Mucosa of descending colon (tissue), 3 donors: ENCODE data around the gene LINGO1. TPM values are rescaled to one million over a fixed set of nuclear protein-coding genes. Genes with fewer than 3 reads are reported as not detected.

Experiments
- ATAC-seq: fragments of 200-7000 bp; cut with Tn5 transposase; one replicate; pipeline ENCODE4 v1.9.1; 2020; ENCODE audit warnings: mild to moderate bottlenecking, moderate library complexity
- DNase-seq, 3 donors: peaks; one replicate each; pipeline ENCODE4 v3.0.0-alpha.2; 2020
- H3K36me3 ChIP-seq: fragments of 200-600 bp; one replicate; pipeline ENCODE4 v1.8.0; 2021; ENCODE audit warnings: low read depth, mild to moderate bottlenecking
- H3K4me1 ChIP-seq: fragments of 200-600 bp; one replicate; pipeline ENCODE4 v1.8.0; 2021; ENCODE audit warnings: low read depth, mild to moderate bottlenecking
- H3K4me3 ChIP-seq: fragments of 200-600 bp; one replicate; pipeline ENCODE4 v1.8.0; 2021; ENCODE audit warnings: mild to moderate bottlenecking
- H3K9me3 ChIP-seq: fragments of 200-600 bp; one replicate; pipeline ENCODE4 v1.8.0; 2021; ENCODE audit warnings: mild to moderate bottlenecking
- intact Hi-C, 2 donors: fragments of 100-400 bp; cut with DNase I in 1 of 2; cut with micrococcal nuclease in 1 of 2; formaldehyde crosslinking; loops; one replicate each; pipeline versions ENCODE4 v1.11.0 to v1.11.1; 2022; cut with DNase I, micrococcal nuclease
- total RNA-seq, 3 donors: library from RNA; stranded (reverse); fragmentation: NEBNext Ultra II Directional in 2 of 3; extraction: Animal tissue kit (Norgen Biotek cat#: 25700) in 2 of 3; gene quantifications; one replicate each; pipeline versions ENCODE4 v1.2.1 to v1.2.4, GENCODE V29; 2021 to 2023
- TF ChIP-seq, protein P1 (sequence below): fragments of 200-600 bp; IDR thresholded peaks from one replicate; pipeline ENCODE4 v1.8.0; 2022; ENCODE audit warnings: antibody characterized with exemption, mild to moderate bottlenecking
- donor health status: DM: no; HTN: no; CAD: no; lungs with moderate emphysema.
- donor health status: DM: no; HTN: no; CAD: no.
- donor health status: DM: no; HTN: yes; CAD: no.

The LINGO1 gene
- total RNA-seq, 3 donors from 2014 or later, result 1.8 to 2.6 (median 1.9) TPM

DNA sequence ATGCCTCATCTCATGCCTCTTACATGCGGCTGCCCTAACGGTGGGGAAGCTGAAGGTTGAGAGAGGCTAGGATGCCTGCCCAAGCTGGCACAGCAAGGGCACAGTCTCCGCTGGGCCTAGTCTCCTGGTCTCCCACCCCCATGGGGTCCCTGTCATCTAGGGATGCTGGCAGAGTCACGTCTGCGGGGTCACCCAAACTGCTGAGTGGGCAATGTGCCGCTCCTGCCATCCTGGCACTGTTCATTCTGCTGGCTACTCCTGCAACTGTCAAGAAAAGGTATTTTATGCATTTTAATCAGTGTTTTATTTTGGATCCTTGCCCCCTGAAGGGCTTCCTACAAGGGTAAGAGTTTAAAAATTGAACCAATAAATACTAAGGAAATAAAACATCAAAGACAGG, 12.8 kb downstream of the LINGO1 start:
- Histone ChIP-seq H3K4me3 (no peak overlapping the region), H3K4me1 (no peaks in the 10 kb centered on the region), H3K9me3 (no peaks in the 10 kb centered on the region), H3K36me3 (no peaks in the 10 kb centered on the region)
- ATAC-seq (no peak), DNase-seq (no peak)
- TF ChIP-seq, protein P1, sequence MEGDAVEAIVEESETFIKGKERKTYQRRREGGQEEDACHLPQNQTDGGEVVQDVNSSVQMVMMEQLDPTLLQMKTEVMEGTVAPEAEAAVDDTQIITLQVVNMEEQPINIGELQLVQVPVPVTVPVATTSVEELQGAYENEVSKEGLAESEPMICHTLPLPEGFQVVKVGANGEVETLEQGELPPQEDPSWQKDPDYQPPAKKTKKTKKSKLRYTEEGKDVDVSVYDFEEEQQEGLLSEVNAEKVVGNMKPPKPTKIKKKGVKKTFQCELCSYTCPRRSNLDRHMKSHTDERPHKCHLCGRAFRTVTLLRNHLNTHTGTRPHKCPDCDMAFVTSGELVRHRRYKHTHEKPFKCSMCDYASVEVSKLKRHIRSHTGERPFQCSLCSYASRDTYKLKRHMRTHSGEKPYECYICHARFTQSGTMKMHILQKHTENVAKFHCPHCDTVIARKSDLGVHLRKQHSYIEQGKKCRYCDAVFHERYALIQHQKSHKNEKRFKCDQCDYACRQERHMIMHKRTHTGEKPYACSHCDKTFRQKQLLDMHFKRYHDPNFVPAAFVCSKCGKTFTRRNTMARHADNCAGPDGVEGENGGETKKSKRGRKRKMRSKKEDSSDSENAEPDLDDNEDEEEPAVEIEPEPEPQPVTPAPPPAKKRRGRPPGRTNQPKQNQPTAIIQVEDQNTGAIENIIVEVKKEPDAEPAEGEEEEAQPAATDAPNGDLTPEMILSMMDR, result no peak
- intact Hi-C loops, result no loop called here

DNA sequence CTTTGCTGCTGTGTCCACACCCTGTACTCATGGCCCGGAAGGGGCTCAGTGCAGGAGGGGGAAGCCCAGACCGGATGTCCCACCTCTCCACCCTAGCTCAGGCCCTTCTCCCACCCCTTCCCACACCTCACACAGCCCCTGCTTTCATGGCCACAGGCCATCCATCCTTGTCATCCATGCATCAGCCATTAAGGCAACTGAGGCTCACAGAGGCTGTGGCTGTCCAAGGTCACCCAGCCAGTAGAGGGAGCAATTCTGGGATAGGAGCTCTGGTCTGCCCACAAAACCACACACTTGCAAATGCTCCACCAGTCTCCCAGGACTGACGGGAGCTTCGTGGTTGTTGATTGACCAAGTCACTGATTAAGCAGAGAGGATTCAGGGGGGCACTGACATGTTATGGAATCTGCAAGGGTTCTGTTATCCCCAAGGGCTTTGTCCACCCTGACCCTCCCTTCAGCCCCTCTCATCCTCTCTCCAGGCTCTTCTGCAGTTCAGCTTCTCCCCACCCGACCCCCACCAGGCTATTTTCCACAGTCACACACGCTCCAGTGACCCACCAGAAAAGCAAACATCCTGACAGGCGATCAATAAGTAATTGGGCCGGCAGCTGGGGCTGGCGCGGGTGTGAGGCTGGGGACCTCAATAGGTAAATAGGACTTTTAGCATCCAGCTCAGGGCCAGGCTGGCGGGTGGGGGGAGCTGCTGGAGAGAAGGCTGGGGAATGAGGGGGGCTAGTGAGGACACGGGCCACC, 15.1 kb downstream of the LINGO1 start:
- H3K4me3 ChIP-seq, result no peak overlapping the region
- ATAC-seq (peak; percentile 63), DNase-seq (peak in 1 of 3 donors; percentile 52)
- TF ChIP-seq, protein P1, result peak; percentile 14
- no peaks in the 10 kb centered on the region for H3K4me1 ChIP-seq
- no peaks in the 10 kb centered on the region for H3K36me3 ChIP-seq
- intact Hi-C loops, result no loop called here
- no peaks in the 10 kb centered on the region for H3K9me3 ChIP-seq

DNA sequence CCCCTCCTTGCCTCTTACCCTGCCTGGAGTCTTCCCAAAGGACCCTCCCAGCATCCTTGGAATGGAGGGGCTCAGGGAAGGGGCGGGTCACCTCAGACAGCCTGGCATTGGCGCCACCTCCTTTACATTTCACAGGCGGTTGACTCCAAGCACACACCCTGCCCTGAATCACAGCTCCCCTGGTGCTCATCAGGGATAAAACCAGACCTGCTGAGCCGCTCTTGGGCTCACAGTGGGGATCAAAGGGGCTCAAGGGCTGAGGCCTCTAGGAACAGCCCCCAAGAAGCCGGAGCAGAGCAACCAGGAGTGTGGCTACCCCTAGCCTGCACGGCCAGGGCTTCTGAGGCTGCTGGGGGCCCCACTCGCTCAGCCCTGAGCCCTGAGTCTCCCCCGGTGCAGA, 16.6 kb downstream of the LINGO1 start:
- TF ChIP-seq, protein P1, result no peak
- intact Hi-C loops, result no loop called here
- no peaks in the 10 kb centered on the region for H3K9me3 ChIP-seq
- H3K36me3 ChIP-seq, result no peaks in the 10 kb centered on the region
- no peak overlapping the region for H3K4me3 ChIP-seq
- no peak for ATAC-seq
- DNase-seq, result no peak
- peaks cover 5% of the 10 kb centered on the region for H3K4me1 ChIP-seq

DNA sequence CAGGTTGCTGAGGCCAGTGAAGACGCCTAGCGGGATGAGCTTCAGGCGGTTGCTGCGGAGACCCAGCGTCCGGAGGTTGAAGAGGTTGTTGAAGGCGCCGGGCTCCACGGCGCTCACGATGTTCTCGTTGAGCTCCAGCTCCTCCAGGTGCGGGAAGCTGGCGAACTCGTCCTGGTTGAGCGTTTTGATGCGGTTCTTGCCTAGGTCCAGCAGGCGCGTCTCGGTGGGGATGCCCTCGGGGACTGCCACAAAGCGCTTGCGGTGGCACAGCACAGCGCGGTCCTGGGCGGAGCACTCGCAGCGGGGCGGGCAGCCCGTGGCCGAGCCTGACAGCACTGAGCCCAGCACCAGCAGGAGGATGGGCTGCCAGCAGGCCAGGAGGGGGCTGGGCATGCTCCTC, 17.2 kb downstream of the LINGO1 start:
- DNase-seq (no peak), ATAC-seq (no peak)
- Histone ChIP-seq H3K9me3 (no peaks in the 10 kb centered on the region), H3K4me3 (no peak overlapping the region), H3K4me1 (peaks cover 5% of the 10 kb centered on the region), H3K36me3 (no peaks in the 10 kb centered on the region)
- TF ChIP-seq, protein P1, result no peak
- intact Hi-C loops, result no loop called here

DNA sequence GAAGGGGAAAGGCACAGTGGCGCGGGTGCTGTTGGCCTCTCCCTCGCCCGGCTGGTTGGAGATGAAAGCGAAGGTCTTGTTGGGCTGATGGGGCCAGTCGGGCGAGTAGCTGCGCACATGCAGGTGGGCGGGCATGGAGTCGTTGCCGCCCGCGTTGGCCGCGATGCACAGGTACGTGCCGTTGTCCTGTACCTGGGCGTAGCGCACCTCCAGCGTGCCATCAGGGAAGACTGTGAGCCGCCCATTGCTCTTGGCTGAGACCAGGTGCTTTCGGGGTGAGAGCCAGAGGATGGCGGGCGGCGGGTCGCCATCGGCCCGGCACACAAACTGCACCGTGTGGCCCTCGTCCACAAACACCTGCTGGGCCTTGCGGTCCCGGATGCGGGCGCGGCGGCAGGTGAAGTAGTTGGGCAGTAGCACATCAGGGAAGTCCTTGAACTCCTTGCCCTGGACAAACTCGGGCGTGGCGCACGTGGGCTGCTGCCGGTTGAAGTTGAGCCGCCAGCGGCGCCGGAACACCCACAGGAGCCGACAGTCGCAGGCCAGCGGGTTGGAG, 18.4 kb downstream of the LINGO1 start:
- DNase-seq, result no peak
- no peak for ATAC-seq
- TF ChIP-seq, protein P1, result no peak
- Histone ChIP-seq H3K9me3 (no peaks in the 10 kb centered on the region), H3K4me1 (peaks cover 16% of the 10 kb centered on the region), H3K4me3 (no peak overlapping the region), H3K36me3 (no peaks in the 10 kb centered on the region)
- intact Hi-C loops, result no loop called here
